ENCODE measurements around the gene CYP46A1.

Gene CYP46A1

GRCh38 chr14:99772371-99773283 is 88.5 kb downstream of the CYP46A1 start:
- TF ChIP-seq ZNF274 (IDR thresholded peaks at IDR 0.05; ENCODE audit: low read depth, low read length), result no peak
- H3K4me3 ChIP-seq (ENCODE audit: low read length), result no peak overlapping the region

DNA sequence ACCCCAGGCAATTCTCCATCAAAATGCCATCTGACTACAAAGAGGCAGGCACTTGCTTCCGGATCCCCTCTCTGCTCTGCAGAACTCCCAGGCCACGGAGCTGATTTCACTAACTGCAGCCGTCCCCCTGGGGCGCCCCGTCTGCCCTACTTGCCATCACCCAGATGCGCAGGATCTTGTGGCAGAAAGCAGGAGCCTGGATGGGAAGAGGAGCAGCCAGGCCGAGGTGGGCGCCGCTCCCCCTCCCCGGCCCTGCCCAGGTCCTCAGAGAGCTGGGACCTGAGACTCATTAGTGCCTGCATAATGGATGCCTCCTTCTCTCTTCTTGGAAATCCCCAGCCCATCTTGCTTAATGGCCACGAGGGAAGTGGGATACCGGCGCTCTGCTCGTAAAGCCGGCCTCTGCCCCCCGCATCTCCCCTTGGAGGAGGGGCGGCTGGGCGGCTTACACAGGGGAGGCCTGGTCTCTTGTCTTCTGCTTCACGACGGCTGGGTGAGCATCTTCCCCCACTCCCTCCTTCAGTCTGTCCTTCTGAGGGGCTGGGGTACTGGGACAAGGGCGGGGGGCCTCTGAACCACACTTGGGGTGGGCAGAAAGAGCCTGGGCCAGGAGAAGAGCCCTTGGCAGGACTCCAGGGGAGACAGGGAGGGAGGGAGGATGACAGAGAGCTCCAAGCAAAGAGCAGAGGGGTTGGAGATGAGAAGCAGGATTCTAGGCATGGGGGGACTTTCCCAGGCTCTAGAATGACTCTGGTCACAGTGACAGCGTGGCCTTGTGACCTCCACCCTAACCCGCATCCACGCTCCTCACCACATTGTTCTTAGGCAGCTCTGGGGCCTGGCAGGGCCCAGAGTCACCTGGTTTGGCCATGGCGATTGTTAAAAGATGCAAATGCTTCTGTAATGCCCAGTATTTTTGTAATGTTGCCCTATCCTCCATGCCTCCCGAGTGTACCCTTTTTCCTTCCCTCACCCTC is 89.7 kb downstream of the CYP46A1 start:
- no peak for TF ChIP-seq ZNF274 (IDR thresholded peaks at IDR 0.05; ENCODE audit: low read depth, low read length)
- no peak overlapping the region for H3K4me3 ChIP-seq (ENCODE audit: low read length)

- TF ChIP-seq ZNF274 (IDR thresholded peaks at IDR 0.05; ENCODE audit: low read depth, low read length), result no peak
- H3K4me3 ChIP-seq (ENCODE audit: low read length), result no peak overlapping the region
Observed at GRCh38 chr14:99774556-99775307, 90.6 kb downstream of the CYP46A1 start.

DNA sequence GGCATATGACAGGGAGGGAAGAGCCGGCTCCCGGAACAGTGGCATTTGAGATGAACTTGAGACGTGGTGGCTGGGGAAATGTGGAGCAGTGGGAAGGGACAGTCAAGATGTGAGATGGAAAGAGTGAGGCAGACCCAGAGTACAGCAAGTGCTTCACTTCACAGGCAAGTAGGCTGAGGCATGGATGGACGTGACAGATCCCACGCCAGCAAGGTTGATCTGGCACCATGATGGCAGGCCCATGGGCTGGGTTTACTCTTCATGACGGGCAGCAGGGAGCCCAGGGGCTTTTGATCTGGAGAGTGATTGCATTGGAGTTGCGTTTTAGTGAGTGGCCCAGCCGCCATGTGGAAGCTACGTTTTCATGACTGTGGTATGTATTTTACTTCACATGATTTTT is 91.3 kb downstream of the CYP46A1 start:
- TF ChIP-seq ZNF274 (IDR thresholded peaks at IDR 0.05; ENCODE audit: low read depth, low read length), result no peak
- no peak overlapping the region for H3K4me3 ChIP-seq (ENCODE audit: low read length)

Data from GM08714 (cell line).